Right kidney (tissue), 1 donor: ENCODE results near the gene AS3MT.
"Not testable (repeated sequence)": the region's sequence is repeated elsewhere in the genome, so short reads cannot be mapped to it uniquely, and the experiment has no call there.

Experiments used
- DNase-seq: peaks from one replicate; pipeline ENCODE4 v3.0.0-alpha.2; 2016

AS3MT gene

GRCh38 chr10:102919246-102919959 lies 50.1 kb downstream of the AS3MT start:
- DNase-seq, result peak; percentile 66

- peak; percentile 11 for DNase-seq
These were observed 50.9 kb downstream of the AS3MT start for GRCh38 chr10:102919992-102920739.

- DNase-seq, result no peak
These were observed 54.3 kb downstream of the AS3MT start for GRCh38 chr10:102923601-102924000.

DNA sequence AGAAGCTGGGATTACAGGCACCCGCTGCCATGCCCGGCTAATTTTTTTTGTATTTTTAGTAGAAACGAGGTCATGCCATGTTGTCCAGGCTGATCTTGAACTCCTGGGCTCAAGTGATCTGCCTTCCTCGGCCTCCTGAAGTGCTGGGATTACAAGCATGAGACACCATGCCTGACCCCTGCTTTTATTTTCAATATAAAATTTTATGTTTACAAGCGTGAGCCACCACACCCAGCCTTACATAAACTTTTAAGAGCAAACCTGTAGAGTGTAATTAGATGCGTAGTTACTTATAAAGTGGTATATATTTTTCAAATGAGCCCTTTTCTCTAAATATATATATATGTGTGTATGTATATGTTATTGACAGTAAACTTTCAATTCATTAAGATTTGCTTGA lies 57.6 kb downstream of the AS3MT start:
- no peak for DNase-seq

DNA sequence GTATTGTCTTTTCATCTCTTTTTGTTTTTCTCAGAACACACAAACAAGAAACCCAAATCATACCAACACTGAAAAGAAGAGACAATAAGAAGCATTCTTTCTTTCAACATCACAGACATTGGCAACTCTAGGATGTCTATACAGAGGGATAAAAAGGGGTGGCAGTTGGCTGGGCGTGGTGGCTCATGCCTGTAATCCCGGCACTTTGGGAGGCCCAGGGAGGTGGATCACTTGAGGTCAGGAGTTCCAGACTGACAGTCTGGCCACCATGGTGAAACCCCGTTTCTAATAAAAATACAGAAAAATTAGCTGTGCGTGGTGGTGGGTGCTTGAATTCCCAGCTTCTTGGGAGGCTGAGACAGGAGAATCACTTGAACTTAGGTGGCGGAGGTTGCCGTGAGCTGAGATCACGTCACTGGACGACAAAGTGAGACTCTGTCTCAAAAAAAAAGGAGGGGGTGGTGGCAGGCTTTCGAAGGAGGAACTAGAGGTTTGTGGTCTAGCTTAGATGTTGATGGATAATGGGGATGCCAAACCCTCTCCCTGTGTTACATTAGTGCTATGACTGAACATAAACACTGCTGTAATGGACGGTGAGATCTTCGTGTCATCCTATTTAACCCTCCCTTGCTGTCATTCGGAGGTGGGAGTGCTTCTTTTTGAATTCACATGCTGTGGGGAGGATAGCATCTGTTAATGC lies 58.2 kb downstream of the AS3MT start:
- no peak for DNase-seq

DNA sequence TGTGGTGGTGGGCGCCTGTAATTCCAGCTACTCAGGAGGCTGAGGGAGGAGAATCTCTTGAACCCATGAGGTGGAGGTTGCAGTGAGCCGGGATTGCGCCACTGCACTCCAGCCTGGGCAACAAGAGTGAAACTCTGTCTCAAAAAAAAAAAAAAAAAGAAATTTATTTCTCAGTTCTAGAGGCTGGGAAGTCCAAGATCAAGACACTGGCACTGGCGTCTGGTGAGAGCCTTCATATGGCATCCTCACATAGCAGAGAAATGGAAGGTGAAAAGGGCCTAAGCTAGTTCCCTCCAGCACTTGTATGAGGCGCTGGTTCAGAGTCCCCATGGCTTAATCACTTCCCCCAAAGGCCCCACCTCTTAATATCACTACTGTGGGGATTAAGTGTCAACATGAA lies 59.2 kb downstream of the AS3MT start:
- not testable (repeated sequence) for DNase-seq

DNA sequence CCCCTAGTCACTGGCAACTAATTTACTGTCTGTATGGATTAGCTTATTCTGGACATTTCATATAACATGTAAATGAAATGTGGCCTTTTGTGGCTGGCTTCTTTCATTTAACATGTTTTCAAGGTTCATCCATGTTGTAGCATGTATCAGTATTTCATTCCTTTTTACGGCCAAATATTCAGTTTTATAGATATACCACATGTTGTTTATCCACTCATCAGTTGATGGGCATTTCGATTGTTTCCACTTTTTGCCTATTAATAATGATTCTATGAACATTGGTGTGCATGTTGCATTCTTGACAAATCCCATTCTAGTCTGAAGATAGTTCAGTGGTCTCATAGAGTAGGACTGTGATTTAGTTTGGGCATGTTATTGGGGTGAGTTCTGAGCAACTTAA lies 61.5 kb downstream of the AS3MT start:
- DNase-seq, result no peak

- DNase-seq, result no peak
These were observed 62.4 kb downstream of the AS3MT start for GRCh38 chr10:102931643-102932042.

DNA sequence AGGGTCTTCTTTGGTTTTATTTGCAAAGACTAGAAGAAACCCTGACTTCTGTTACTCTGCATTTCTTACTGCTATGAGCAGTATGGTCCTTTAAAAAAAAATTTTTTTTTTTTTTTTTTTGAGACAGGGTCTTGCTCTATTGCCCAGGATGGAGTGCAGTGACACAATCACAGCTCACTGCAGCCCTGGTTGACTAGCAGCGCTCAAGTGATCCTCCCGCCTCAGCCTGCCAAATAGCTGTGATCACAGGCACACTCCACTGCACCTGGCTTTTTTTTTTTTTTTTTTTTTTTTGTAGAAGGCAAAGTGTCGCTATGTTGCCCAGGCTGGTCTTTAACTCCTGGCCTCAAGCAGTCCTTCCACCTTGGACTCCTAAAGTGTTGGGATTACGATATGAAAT lies 66.2 kb downstream of the AS3MT start:
- no peak for DNase-seq

GRCh38 chr10:102935939-102936605 lies 66.8 kb downstream of the AS3MT start:
- no peak for DNase-seq

DNA sequence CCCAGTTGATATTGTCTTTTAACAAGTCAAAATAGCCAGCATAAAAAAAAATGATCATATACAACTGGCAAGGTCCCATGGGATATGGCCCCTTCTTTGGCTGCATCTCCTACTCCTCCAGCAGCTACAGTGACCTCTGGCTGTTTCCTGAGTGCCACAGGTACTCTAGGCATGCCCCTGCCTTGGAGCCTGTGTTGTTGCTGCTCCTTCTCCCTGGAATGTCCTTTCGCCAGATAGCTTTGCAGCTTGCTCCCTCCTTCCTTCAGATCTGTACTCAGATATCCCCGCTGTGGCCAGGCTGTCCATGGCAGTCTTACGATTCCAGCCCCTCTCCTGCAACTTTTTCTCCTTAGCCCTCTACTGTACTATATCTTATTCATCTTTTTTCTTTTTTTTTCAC lies 72.1 kb downstream of the AS3MT start:
- DNase-seq, result no peak

DNA sequence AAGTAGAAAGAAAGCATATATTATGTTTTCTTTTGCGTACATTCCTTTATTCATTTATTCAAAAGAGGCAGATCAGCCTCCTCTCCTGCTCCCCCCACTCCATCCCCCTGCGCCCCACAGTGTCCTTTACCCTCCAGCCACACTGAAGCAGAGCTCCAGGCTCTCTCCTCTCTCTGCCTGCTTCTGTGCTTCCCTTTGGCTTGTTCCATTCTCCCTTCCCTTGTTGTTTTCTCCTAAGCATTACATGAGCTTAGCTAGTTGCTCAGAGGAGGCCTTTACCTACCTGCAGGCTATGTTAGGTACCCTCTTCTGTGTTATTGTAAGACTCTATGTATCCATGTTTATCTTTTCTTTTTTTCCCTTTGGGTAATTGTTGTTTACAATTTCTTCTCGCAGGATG lies 76.2 kb downstream of the AS3MT start:
- DNase-seq, result no peak

DNA sequence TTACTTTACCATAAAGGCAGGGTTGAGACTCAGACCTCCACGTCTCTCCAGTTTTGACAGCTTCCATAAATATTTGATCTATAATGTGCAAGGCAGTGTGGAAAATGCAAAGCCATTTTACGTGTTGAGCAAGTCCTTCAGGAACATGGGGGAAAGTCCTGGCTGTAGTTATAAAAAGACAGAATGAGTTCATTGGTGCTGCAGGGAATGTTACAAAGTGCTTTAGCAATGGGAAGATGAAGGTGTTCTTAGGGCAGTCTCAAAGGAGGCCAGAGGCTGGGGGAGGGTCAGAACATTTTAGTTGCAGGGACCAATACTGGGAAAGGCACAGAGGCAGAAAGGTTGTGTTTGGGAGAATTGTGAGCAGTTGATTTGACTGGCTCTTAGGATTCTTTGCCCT lies 76.7 kb downstream of the AS3MT start:
- no peak for DNase-seq

DNA sequence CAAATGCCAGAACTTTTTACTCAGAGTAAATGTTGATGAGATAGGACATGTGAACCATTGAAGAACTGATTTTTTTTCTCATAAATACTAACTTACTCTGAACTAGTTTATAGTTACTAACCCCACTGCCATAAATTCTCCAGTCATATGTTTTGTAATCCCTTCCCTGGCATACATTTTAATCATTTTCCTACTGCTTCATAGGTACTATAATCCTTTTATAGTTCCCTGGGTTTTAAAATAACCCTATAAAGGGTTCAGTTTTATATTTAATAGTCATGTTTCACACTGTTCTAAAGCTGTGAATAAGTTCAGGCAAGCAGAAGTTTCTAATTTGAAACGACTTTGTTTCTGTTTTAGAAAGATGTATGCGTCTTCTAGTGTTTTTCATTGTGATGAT lies 77.7 kb downstream of the AS3MT start:
- DNase-seq, result no peak

GRCh38 chr10:102948176-102948575 lies 78.9 kb downstream of the AS3MT start:
- DNase-seq, result no peak

DNA sequence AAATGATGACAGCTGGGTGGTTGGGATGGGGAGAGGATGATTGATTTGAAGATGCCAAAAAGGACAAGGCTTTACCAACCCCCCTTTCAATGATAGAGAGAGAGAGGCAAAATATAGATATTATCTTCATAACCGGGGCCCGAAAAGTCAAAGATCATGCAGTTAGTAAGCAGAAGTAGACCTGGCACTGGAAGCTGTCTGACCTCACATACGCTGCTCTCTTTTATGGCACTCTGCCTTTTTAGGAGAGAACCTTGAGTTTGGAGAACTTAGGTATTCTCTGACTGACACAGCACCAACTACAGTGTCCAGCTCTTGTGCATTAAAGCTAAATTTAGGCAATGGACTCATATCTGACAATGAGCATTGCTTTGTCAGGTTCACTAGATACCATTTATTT lies 79.5 kb downstream of the AS3MT start:
- no peak for DNase-seq

GRCh38 chr10:102949916-102950315 lies 80.6 kb downstream of the AS3MT start:
- DNase-seq, result no peak

DNA sequence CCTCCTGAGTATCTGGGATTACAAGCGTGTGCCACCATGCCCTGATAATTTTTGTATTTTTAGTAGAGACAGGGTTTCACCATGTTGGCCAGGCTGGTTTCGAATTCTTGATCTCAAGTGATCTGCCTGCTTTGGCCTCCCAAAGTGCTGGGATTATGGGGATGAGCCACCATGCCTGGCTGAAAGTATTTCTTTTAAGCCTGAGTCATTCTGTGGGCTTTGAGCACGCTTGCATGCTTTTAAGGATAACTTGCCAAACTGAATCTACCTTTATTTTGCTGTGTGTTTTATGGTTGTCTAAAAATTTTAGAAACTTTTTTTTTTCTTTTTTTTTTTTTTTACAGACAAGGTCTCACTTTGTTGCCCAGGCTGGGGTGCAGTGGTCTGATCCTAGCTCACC lies 82.0 kb downstream of the AS3MT start:
- DNase-seq, result no peak
